Measurements from ENCODE around the gene ZNF354C. TPM values are rescaled to one million over a fixed set of nuclear protein-coding genes. Genes with fewer than 3 reads are reported as not detected.

Gene ZNF354C
- total RNA-seq, 6 donors from 2014 or later, result 2.6 to 6.8 (median 4.1) TPM

- no peak for TF ChIP-seq POLR2AphosphoS5 (IDR thresholded peaks at IDR 0.05)
- TF ChIP-seq, protein P1, sequence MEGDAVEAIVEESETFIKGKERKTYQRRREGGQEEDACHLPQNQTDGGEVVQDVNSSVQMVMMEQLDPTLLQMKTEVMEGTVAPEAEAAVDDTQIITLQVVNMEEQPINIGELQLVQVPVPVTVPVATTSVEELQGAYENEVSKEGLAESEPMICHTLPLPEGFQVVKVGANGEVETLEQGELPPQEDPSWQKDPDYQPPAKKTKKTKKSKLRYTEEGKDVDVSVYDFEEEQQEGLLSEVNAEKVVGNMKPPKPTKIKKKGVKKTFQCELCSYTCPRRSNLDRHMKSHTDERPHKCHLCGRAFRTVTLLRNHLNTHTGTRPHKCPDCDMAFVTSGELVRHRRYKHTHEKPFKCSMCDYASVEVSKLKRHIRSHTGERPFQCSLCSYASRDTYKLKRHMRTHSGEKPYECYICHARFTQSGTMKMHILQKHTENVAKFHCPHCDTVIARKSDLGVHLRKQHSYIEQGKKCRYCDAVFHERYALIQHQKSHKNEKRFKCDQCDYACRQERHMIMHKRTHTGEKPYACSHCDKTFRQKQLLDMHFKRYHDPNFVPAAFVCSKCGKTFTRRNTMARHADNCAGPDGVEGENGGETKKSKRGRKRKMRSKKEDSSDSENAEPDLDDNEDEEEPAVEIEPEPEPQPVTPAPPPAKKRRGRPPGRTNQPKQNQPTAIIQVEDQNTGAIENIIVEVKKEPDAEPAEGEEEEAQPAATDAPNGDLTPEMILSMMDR (IDR thresholded peaks at IDR 0.05), result no peak
- DNase-seq, result peak in 1 of 2 donors; percentile 81
- WGBS, 2 donors, result 69 to 93% methylated on average over 61 to 70 of the region's 75 CpGs
- no peaks in the 10 kb centered on the region for H3K4me1 ChIP-seq
- peaks cover 0 to 20% (median 0%) of the 10 kb centered on the region in 4 donors for H3K9me3 ChIP-seq
- ATAC-seq (ENCODE audit: low FRiP score in 2 of 2), result no peak
- H3K36me3 ChIP-seq, result peaks cover 0 to 3% (median 0%) of the 10 kb centered on the region in 4 donors
- no peaks in the 10 kb centered on the region for H3K27me3 ChIP-seq
- no peak overlapping the region for H3K4me3 ChIP-seq
- no peak overlapping the region for H3K27ac ChIP-seq
These were observed 60.9 kb downstream of the ZNF354C start for GRCh38 chr5:179120951-179121666.

- no peak overlapping the region for H3K27ac ChIP-seq
- ATAC-seq (ENCODE audit: low FRiP score in 2 of 2) (no peak), DNase-seq (peak in 1 of 2 donors; percentile 69)
- H3K36me3 ChIP-seq, result peaks cover 0 to 3% (median 0%) of the 10 kb centered on the region in 4 donors
- peaks cover 0 to 20% (median 0%) of the 10 kb centered on the region in 4 donors for H3K9me3 ChIP-seq
- 90 to 92% methylated on average over 17 of the region's 25 CpGs for WGBS, 2 donors
- TF ChIP-seq, protein P1 (IDR thresholded peaks at IDR 0.05), result no peak
- TF ChIP-seq POLR2AphosphoS5 (IDR thresholded peaks at IDR 0.05) (no peak), EP300 (IDR thresholded peaks at IDR 0.05) (no peak), POLR2A (IDR thresholded peaks at IDR 0.05) (no peak)
- H3K27me3 ChIP-seq, result no peaks in the 10 kb centered on the region
- no peak overlapping the region for H3K4me3 ChIP-seq
- H3K4me1 ChIP-seq, result no peaks in the 10 kb centered on the region
These were observed 61.5 kb downstream of the ZNF354C start for GRCh38 chr5:179121667-179122111.

- TF ChIP-seq, protein P1 (IDR thresholded peaks at IDR 0.05), result no peak
- TF ChIP-seq POLR2AphosphoS5 (IDR thresholded peaks at IDR 0.05), result no peak
- TF ChIP-seq POLR2A (IDR thresholded peaks at IDR 0.05), result no peak
- no peak for TF ChIP-seq EP300 (IDR thresholded peaks at IDR 0.05)
- Histone ChIP-seq H3K4me3 (no peak overlapping the region), H3K27ac (no peak overlapping the region), H3K27me3 (no peaks in the 10 kb centered on the region), H3K4me1 (no peaks in the 10 kb centered on the region), H3K9me3 (peaks cover 0 to 17% (median 0%) of the 10 kb centered on the region in 4 donors), H3K36me3 (peaks cover 0 to 6% (median 0%) of the 10 kb centered on the region in 4 donors)
- ATAC-seq (ENCODE audit: low FRiP score in 2 of 2) (no peak), DNase-seq (peak in 1 of 2 donors; percentile 71)
- 87 to 88% methylated on average over 5 to 18 of the region's 19 CpGs for WGBS, 2 donors
These were observed 62.4 kb downstream of the ZNF354C start for GRCh38 chr5:179122411-179123108.

DNA sequence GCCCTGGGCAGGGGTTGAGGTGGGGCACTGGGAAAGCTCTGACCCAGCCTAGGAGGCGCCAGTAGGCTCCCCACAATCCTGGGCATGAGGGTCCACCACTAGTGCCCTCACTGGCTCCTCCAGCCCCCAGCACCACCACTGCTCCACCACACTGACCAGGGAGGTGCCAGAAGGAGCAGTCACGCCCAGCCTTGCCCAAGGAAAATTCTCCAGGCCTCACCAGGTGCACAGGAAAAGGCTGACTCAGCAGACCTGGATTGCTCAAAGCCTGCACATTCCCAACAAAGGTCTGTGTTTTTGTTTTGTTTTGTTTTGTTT is 62.9 kb downstream of the ZNF354C start:
- Histone ChIP-seq H3K27me3 (no peaks in the 10 kb centered on the region), H3K9me3 (peaks cover 0 to 17% (median 0%) of the 10 kb centered on the region in 4 donors), H3K36me3 (peaks cover 0 to 6% (median 0%) of the 10 kb centered on the region in 4 donors), H3K27ac (no peak overlapping the region), H3K4me3 (no peak overlapping the region), H3K4me1 (no peaks in the 10 kb centered on the region)
- DNase-seq, result no peak
- WGBS, 2 donors, result 90% methylated on average over 2 of the region's 2 CpGs
- TF ChIP-seq, protein P1 (IDR thresholded peaks at IDR 0.05), result no peak
- TF ChIP-seq EP300 (IDR thresholded peaks at IDR 0.05) (no peak), POLR2AphosphoS5 (IDR thresholded peaks at IDR 0.05) (no peak), POLR2A (IDR thresholded peaks at IDR 0.05) (no peak)
- ATAC-seq (ENCODE audit: low FRiP score in 2 of 2), result no peak
